Measurements from ENCODE around the gene NOP10.
A peak's percentile ranks its signal among the peaks of the same experiment; 100 is the strongest.
"Not testable (repeated sequence)": the region's sequence is repeated elsewhere in the genome, so short reads cannot be mapped to it uniquely, and the experiment has no call there.

The NOP10 gene

DNA sequence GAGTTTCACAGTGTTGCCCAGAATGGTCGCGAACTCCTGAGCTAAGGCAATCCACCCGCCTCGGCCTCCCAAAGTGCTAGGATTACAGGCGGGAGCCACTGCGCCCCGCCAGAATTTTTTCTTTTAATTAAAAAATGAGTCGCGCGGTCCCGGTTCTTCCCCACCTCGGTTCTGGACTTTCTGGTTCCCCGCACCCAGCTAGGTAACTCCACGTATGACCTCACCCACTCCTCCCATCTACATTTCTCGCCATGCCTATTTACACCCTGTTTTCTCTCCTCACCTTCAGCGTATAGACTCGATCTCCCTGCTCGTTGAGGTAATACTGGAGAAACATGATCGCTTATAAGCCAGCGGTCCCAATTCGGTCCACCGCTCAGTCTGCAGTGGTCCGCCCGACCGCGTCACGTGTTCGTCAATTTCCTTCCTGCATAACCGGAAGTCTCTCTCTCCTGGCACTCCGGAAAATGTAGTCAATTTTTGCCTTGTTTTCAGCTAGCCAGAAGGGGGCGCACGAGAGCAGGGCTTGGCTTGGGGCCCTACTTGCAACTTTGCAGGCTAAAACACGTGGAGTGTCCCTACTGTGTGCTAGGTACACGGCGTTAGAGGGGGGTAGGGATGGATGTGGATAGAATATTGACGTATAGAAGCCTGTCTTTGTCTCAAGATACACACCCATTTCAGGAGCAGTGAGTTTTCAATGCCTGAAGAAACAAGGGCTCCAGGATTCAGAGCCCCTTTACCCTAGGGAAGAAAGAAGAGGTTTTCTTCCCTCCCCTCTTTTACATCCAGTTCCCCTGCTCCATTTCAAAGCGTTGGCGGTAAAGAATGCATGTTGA lies at the start of gene NOP10, which contains the start of gene NUTM1:
Gene NOP10, minus strand, starts transcription at position 400 of the 839 bp plus-strand sequence. Its CDS starts 63 bp downstream, at position 337.
Gene NUTM1, plus strand, starts transcription at position 579 of the 839 bp plus-strand sequence. CDS start 382 bp downstream, outside the sequence.
- DNase-seq (ENCODE audit: low read depth in 4 of 4, low spot score in 1 of 4): peak; percentile 93 to 98 (median 96)

DNA sequence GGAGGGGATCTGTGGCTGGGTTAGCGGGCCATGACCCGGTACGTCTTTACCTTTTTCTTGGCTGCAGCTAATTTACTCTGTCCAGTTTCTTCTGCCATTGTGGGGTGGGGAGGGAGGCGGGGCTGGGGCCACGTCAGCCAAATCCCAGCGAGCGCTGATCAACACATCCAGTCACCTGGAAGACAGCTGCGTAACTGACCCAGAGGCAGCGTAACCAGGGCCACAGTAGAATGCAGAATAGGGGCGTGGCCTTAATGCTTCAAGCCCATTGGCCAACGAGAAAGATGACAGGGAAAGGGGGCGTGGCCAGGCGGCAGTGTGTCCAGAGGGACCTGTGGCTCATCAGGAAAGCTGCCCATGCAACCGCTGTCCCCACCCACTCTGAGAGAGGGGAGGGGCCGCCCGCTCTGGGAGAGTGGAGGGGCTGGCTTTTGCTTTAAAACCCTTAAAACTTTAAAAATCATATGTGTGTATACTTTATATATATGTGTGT lies 46.7 kb upstream of the NOP10 start:
- not testable (repeated sequence) for DNase-seq (ENCODE audit: low read depth in 4 of 4, low spot score in 1 of 4)

DNA sequence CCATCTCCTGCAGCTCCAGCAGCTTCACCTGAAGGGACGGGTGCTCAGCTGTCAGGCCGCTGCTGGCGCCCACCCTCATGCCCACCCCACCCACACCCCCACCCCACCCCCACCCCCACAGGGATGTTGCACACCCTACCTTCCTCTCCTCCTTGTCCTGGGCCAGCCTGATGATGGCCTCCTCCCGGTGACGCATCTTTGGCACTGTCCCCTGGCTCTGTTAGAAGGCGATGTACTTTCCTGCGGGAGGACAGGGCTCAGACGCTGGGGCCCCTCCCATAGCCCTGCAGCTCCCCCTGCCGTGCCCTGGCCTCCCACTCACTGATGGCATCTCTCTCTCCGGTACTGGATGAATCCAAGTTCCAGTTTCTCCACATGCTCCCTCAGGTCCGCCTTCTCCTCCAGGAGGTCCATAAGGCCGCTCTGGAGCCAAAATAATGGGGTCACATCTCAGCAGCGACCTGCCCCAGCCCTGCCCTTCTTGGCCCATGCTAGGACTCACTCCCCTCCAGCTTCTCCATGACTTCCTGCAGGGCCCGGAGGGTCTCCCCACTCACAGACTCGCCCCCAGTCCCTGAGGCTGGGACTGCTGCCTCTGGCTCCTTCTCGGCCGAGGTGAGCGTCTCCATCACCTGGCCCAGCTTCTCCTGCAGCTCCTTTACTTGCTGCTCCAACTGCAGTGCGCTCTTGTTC lies 39.0 kb upstream of the NOP10 start:
- DNase-seq (ENCODE audit: low read depth in 4 of 4, low spot score in 1 of 4): not testable (repeated sequence)

DNA sequence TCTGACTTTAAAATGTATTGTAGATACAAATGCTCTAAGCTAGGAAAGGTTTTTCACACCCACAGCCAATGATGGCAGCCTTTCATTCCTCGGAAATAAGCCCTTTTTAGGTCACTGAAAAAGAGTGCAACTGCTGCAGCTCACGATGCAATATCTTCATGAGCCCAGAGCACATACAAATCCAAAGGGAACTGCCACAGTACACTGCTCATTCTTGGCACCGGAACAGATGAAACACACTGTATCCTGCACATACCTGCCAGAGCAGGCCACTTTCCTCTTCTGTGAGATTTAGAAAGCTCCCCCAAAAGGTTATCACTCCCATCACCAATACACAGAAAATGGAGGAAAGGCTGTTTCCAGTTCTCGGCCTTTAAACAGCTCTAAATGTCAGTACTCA lies 37.6 kb upstream of the NOP10 start:
- DNase-seq (ENCODE audit: low read depth in 4 of 4, low spot score in 1 of 4): not testable (repeated sequence)

DNA sequence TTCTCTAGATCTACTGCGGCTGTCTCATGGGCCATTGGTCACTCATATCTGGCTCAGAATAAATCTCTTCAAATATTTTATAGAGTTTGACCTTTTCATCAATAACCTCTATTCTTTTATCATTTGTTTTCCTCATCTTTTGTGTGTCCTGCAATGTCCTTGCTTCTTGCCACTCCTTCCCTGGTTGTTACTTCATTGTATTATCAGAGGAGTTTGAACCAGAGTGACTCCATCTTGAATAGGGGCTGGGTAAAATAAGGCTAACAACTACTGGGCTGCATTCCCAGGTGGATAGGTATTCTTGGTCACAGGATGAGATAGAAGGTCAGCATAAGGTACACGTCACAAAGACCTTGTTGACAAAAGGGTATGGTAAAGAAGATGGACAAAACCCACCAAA lies 33.9 kb upstream of the NOP10 start:
- no peak for DNase-seq (ENCODE audit: low read depth in 4 of 4, low spot score in 1 of 4)

DNA sequence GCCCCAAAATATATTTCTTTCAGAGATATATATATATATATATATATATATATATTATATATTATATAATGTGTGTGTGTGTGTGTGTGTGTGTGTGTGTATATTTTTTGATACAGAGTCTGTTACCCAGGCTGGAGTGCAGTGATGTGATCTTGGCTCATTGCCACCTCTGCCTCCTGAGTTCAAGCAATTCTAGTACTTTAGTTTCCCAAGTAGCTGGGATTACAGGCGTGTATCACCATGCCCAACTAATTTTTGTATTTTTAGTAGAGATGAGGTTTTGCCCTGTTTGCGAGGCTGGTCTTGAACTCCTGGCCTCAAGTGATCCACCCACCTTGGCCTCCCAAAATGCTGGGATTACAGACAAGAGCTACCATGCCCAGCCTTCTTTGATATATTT lies 32.6 kb upstream of the NOP10 start:
- not testable (repeated sequence) for DNase-seq (ENCODE audit: low read depth in 4 of 4, low spot score in 1 of 4)

DNA sequence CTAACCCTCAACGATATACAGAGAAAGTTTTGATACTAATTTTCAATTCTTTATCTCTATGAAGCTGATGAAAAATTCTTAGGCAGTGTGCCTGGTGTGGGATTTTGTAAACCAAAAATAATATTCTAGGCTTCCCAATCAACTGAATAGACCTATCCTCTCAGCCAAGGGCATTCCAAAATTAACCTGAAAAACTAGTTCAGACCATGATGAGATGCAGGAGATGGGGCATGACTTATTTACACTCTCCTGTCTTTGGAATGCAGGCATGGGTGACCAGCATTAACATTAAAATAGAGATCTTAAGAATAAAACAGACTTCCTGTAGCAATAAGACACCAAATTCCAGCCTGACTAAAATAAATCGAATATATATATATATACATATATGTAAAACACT lies 31.9 kb upstream of the NOP10 start:
- DNase-seq (ENCODE audit: low read depth in 4 of 4, low spot score in 1 of 4): no peak

DNA sequence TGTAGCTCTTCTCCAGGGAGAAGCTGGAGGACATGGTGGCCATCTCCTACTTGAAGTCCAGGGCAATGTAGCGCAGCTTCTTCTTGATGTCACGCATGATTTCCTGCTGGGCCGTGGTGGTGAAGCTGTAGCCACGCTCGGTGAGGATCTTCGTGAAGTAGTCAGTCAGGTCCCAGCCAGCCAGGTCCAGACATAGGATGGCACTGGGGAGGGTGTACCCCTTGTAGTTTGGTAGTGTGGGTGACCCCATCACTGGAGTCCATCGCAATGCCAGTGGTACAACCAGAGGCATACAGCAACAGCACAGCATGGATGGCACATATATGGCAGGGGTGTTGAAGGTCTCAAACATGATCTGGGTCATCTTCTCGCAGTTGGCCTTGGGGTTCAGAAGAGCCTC lies 31.0 kb upstream of the NOP10 start:
- DNase-seq (ENCODE audit: low read depth in 4 of 4, low spot score in 1 of 4): no peak

DNA sequence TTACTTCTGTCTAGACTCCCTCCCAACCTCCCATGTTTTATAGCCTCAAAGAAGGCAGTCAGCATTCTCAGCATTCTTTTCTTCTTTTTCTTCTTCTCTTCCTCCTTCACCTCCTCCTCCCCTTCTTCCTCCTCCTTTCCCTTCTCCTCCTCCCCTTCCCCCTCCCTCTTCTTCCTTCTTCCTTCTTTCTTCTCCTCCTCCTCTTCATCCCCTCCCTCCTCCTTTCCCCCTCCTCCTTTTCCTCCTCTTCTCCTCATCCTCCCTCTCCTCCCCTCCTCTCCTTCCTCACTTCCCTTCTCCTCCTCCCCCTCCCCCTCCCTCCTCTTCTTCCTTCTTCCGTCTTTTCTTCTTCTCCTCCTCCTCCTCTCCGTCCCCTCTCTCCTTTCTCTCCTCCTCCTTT lies 27.7 kb upstream of the NOP10 start:
- DNase-seq (ENCODE audit: low read depth in 4 of 4, low spot score in 1 of 4): no peak

DNA sequence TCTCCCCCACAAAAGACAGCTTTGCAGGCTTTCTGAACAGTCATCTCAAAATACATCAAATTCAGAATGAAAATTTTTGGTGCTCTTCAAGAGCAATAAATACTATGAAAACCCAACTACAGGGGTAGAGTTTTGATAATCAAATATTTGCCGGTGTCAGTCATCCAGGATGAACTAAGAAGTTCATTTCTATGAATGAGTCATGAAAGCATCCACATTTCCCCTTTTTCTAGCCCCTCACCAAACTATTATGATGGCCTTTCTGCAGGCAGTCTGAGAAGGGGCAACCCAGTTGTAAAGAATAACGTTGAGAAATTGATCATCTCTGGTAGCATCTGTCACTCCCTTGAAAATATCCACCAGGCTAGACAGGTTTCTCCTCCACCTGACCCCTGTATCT lies 27.2 kb upstream of the NOP10 start:
- no peak for DNase-seq (ENCODE audit: low read depth in 4 of 4, low spot score in 1 of 4)

DNA sequence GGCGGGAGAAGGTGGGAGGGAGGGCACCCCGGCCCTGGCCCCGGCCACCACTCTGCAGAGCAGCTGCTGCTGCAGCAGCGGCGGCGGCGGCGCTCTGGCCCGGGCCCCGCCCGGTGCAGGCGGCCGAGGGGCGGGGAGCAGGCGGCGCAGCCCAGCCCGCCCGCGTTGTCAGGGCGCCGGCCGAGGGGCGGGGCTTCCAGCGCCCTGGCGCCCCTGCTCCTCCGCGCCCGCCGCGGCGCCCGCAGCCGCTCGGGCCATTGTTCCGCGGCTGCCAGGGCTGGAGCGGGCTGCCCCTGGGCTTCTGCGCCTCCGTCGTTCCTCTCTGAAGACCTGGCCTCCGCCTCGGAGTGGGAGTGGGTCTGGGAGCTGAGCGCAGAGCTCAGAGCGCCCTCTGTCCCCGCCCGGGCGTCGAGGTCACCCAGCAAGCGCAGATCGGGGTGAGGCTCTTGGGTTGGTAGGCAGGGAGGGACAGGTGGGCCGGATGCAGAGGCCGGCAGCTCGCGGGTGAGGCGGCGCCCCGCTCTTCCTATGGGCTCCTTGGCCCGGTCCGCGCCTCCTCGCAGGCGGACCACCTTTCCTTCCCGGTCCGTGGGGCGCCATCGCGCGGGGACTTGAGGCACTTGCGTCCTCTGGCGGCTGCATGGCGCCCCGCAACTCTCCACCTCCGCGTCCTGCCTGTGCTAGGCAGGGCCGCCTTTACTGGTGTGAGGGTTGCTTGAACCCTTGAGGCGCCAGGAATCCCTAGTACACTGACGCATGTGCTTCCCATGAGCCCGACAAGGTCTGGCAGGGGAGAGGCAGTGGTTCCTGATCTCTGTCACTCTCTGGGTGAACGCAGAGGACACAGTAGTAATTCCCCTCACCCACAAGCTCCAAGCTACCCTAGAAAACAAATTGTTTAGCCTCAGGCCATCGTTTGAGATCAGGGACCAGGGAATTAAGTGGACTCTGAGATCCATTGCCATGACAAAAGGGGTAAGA lies 24.5 kb upstream of the NOP10 start, which contains the start of gene LPCAT4:
Gene LPCAT4, minus strand, starts transcription at position 96 of the 981 bp plus-strand sequence. CDS start 96 bp downstream, outside the sequence.
- peak; percentile 67 to 85 (median 76) for DNase-seq (ENCODE audit: low read depth in 4 of 4, low spot score in 1 of 4)

DNA sequence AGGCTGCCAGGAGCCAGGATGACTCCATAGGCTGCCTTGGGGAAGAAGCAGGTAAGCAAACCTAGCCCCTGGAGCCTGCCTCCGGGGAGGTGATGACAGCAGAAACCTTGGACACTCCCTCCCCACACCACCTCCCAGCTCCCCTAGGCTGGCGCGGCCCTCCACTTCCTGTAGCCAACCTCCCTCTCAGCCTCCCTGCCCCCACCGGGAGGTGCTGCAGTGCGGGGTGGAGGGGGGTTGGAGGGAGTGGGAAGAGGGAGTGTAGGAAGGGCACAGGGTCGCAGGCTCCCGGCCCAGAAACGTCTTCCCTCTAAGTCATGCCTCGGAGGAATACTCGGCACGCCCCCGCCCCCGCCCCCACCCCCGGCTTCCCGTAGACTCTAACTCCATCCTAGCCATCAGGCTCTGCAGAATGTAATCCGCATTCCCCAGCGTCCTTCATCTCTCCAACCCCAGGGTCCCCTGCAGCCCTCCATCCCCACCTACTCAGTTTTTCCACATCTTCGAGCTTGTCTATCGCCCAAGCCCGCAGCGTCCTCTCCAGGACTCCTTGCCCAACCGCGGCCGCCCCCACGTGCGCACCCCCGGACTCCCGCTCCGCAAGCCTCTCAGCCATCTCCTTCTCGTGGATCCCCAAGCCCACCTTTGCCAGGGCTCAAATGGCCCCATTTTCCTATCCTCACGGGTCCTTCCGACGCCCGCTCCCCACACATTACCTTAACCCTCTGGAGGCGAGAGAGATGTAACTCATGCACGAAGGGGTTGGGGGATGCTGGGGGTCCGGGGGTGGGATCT lies 23.5 kb upstream of the NOP10 start:
- peak in 2 of 4 experiments; percentile 35 to 48 for DNase-seq (ENCODE audit: low read depth in 4 of 4, low spot score in 1 of 4)

DNA sequence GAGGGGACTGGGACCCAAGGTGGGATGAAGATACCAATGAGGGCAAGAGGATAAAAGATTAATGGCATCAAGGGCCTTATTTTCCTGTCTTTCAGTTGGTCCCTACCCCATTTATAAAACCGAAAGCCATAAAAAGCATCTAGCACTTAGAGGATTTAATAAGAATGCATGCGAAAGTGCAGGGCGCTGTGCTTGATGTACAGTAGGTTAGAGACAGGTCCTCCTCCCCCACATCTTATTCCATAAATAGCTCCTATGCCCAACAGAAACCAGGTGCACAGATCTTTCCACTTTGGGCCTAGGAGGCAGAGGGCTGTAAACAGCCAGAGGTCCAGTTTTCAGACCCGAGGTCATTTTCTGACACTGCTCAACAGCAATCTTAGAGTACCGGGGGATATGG lies 22.9 kb upstream of the NOP10 start:
- no peak for DNase-seq (ENCODE audit: low read depth in 4 of 4, low spot score in 1 of 4)

DNA sequence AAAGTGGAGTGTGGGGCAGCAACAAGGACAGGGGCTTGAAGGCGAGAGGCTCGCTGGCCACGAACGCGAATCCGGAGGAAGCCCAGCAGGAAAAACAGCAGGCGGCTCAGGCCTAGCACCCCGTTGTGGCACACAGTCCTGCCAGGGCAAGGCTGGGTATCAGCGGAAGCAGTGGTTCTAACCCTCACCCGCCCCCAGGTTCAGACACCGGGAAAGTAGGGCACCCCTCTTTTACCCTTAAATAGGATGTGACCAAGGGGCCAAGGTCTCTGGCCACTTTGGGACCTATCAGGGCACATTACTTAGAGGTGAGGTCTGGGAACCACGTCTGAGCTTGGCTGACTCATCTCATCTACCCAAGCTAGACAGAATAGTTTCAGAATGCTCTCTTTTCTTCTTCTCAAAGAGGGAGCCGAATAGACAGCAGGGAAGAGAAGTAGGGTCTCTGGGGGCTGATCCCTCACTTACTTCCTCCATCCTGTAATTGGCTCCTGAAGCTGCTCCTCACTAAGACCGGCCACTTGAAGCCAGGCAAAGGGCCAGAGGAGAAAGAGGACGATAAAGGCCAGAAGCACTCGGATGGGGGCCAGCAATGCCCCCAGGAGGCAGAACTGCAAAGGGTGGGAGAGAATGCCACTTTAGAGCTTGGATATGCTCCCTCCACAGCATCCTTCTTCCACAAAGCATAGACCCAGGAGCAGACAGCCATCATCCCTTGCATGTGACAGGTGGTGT lies 22.3 kb upstream of the NOP10 start:
- DNase-seq (ENCODE audit: low read depth in 4 of 4, low spot score in 1 of 4): no peak

DNA sequence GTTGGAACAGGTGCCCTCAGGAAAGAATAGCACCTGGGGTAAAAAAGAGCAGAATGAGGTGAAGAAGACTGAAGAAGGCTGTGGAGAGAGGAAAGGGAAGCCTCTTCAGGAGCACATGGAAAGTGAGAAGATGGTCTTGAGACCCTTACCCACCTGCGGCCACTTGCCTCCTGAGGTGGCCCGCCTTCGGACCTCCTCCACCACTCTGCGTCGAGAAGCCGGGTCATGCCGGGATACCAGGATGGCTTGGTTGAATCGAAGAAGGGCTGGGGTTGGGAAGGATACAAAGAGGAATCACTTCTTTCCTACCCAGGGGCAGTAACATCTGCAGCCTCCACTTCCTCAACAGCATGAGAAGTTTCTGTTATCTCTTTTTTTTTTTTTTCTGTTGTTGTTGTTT lies 21.1 kb upstream of the NOP10 start:
- DNase-seq (ENCODE audit: low read depth in 4 of 4, low spot score in 1 of 4): no peak

DNA sequence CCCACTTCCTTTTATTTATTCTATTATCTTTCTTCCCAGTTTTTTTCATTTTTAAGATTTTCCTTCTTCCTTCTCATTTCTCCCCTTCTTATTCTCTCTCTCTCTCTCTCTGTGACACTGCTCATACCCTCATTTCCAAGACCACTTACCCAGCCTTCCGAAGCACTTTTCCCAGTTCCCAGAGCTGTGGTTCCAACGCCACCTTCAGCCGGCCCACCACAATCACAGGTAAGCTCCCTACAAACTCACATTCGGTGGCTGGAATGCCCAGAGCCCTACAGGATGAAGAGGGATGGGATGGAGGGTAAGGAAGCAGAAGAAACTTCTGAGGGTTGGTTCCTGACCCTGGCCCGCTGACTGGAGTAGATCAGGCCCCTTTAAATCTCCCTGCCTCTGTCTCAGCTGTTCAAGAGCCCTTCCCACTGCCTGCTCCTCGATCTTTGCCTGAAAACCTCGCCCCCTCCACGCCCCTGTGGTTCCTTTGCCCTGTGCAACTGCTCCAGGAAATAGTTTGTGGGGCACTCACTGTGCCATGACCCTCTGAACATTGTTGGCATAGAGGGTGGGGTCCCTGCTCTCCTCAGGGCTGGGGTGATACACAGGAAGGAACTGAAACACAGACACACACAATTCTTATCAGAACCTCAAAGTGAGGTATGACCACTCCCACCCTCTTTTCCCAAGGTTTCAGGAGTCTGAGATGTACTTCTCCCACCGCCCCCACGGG lies 19.3 kb upstream of the NOP10 start:
- no peak for DNase-seq (ENCODE audit: low read depth in 4 of 4, low spot score in 1 of 4)

DNA sequence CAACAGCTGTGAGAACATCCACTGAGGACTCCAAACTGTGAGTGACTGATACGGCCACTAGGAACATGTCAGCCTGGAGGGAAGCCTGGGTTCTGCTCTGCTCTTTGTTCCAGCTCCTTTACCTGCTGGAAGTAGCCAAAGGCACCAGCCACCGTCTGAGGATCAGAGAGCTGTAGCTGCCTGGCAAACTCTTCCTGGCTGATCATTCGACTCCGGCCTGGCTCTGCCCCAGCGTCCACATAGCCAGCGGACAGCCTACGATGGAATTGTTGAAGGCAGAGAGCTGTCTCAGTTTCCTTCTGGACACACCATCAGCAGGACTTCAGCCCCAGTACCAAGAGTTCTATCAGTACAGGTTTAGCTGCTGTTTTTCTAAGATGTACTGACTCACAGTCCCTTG lies 18.3 kb upstream of the NOP10 start:
- no peak for DNase-seq (ENCODE audit: low read depth in 4 of 4, low spot score in 1 of 4)

DNA sequence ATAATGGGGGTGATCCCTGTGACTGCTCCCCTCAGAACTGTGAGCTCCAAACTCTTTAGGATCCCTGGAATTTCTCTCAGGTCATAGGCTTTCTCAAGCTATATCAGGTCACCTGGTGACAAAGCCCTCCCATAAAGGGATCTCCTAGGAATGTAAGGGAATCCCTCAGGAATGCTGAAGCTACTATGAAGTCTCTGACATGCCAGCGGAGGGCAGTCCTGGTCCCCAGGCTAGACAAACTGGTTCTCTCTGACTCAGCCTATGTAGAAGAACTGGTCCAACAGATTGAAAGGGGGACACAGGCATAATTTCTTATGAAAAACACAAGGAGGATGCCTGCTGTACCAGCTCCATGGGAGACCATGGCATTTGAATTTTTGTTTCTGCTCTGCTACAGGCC lies 17.4 kb upstream of the NOP10 start:
- no peak for DNase-seq (ENCODE audit: low read depth in 4 of 4, low spot score in 1 of 4)

DNA sequence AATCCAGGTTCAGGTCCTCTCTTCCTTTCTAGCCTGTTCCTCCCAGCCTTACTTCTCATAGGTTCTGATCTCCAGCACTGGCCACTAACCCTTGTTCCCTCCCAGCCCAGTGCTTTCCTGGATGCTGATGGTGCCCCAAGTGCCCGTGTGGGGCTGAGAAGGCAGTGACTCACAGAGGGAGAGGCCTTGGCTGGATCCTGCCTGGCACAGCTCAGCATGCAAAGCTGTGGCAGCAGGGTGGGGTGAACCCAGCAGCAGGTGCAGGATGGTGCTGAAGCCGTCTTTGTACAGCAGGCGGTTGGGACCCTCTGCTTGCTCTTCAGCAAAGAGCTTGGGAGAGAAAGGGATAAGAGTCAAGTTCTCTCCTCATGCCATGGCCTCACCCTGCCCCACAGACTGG lies 16.5 kb upstream of the NOP10 start:
- DNase-seq (ENCODE audit: low read depth in 4 of 4, low spot score in 1 of 4): no peak
